K562 (cell line): ENCODE data around the gene TMPRSS11A. TPM values are rescaled to one million over a fixed set of nuclear protein-coding genes. Genes with fewer than 3 reads are reported as not detected.

Experiments used
- ATAC-seq: fragments of 200-7000 bp; cut with Tn5 transposase; 3 replicates; pipeline ENCODE4 v1.9.1; 2020; ENCODE audit warnings: moderate library complexity
- BruUV-seq: library from RNA; stranded (reverse); fragments of 400-500 nt; replicated peaks from 2 replicates; lab custom pipeline; 2021; lab: Mats Ljungman, UMichigan
- CTCF ChIA-PET: fragments of 300-600 bp; formaldehyde crosslinking; extraction: SDS; loops from one replicate; lab custom pipeline; 2021; ENCODE audit warnings: low intra/inter-chr PET ratio; lab: Yijun Ruan, JAX
- POLR2A ChIA-PET: fragments of 300-600, 350-650 bp; sonication (Branson Sonifier 250); formaldehyde crosslinking; extraction: SDS; loops from one replicate; lab custom pipeline; 2021; ENCODE audit warnings: antibody characterized with exemption, inconsistent platforms; lab: Yijun Ruan, JAX
- DNase-seq, 4 experiments: peaks; one replicate each; pipeline versions ENCODE4 v3.0.0 to v3.0.0-alpha.2; 2011 to 2018; ENCODE audit warnings: low spot score in 3 of 4, mixed read lengths in 3 of 4; ENCODE audit errors: extremely low read depth in 1 of 4
- FAIRE-seq: peaks from 2 replicates; lab custom pipeline; 2011; peaks lifted over from hg19 to GRCh38; lab: Jason Lieb, UNC
- H2AFZ ChIP-seq: 2 replicates; pipeline ENCODE4 v1.6.0; 2011; ENCODE audit warnings: low read depth, low read length, control low read depth, inconsistent platforms
- H3K27ac ChIP-seq: fragments of 200-600 bp; 3 replicates; pipeline ENCODE4 v1.8.0; 2011; ENCODE audit warnings: low read depth, mild to moderate bottlenecking, control low read depth, inconsistent platforms, low read length, moderate library complexity, mixed read lengths; ENCODE audit errors: extremely low read depth
- H3K27me3 ChIP-seq, 2 experiments: fragments of 300-600 bp in 1 of 2; 2 replicates in 1 of 2; 3 replicates in 1 of 2; pipeline versions ENCODE4 v1.6.0 to v1.8.0; 2011; ENCODE audit warnings: inconsistent platforms in 2 of 2, low read length in 2 of 2, mild to moderate bottlenecking in 1 of 2, mixed read lengths in 1 of 2, moderate library complexity in 1 of 2; ENCODE audit not compliant: control insufficient read depth in 2 of 2, insufficient read depth in 2 of 2
- H3K36me3 ChIP-seq: fragments of 300-600 bp; 3 replicates; pipeline ENCODE4 v1.8.0; 2011; ENCODE audit warnings: mild to moderate bottlenecking, low read length, inconsistent platforms; ENCODE audit not compliant: control insufficient read depth, insufficient read depth
- H3K4me1 ChIP-seq, 2 experiments: fragments of 200-600 bp in 1 of 2; replicated peaks in 1 of 2; 2 replicates in 1 of 2; 3 replicates in 1 of 2; pipeline versions ENCODE4 v1.5.1 to v1.8.0; 2011; ENCODE audit warnings: inconsistent platforms in 2 of 2, low read length in 2 of 2, mild to moderate bottlenecking in 1 of 2, mixed read lengths in 1 of 2, moderate library complexity in 1 of 2; ENCODE audit not compliant: control insufficient read depth in 2 of 2, insufficient read depth in 2 of 2
- H3K4me2 ChIP-seq: 2 replicates; pipeline ENCODE4 v1.6.1; 2011; ENCODE audit warnings: low read length, control low read depth, inconsistent platforms, mixed read lengths; ENCODE audit not compliant: insufficient read depth
- H3K4me3 ChIP-seq: fragments of 200-600 bp; sonication (generic), shearing (Covaris generic); 2 replicates; pipeline ENCODE4 v1.5.1; 2016; ENCODE audit warnings: control low read depth, inconsistent platforms
- H3K79me2 ChIP-seq: fragments of 200-600 bp; 3 replicates; pipeline ENCODE4 v1.8.0; 2011; ENCODE audit warnings: low read length, inconsistent platforms; ENCODE audit not compliant: control insufficient read depth, insufficient read depth
- H3K9ac ChIP-seq, 2 experiments: 2 replicates each; pipeline versions ENCODE4 v1.6.0 to v1.6.1; 2011; ENCODE audit warnings: low read depth in 2 of 2, low read length in 2 of 2, control low read depth in 1 of 2, inconsistent platforms in 1 of 2, mild to moderate bottlenecking in 1 of 2, mixed read lengths in 1 of 2; ENCODE audit not compliant: insufficient read depth in 1 of 2
- H3K9me1 ChIP-seq: one replicate; pipeline ENCODE4 v1.6.0; 2011; ENCODE audit warnings: inconsistent platforms, mild to moderate bottlenecking, low read length, moderate library complexity; ENCODE audit not compliant: control insufficient read depth, insufficient read depth
- H3K9me3 ChIP-seq: replicated peaks from 2 replicates; pipeline ENCODE4 v1.5.1; 2011; ENCODE audit warnings: low read depth, low read length, inconsistent platforms; ENCODE audit not compliant: control insufficient read depth, insufficient read depth
- H4K20me1 ChIP-seq: replicated peaks from 2 replicates; pipeline ENCODE4 v1.6.1; 2011; ENCODE audit warnings: low read length, inconsistent platforms, mixed read lengths; ENCODE audit not compliant: control insufficient read depth, insufficient read depth
- ARHGAP35 ChIP-seq: fragments of 450-650 bp; IDR thresholded peaks from 2 replicates; pipeline ENCODE4 v1.6.1; 2018; ENCODE audit not compliant: partially characterized antibody
- CBX2 ChIP-seq: fragments of 200-600 bp; sonication (generic); IDR thresholded peaks from one replicate; pipeline ENCODE4 v1.6.1; 2012; ENCODE audit warnings: mild to moderate bottlenecking, low read length, inconsistent platforms; ENCODE audit not compliant: insufficient read depth, poor library complexity, severe bottlenecking
- FOXM1 ChIP-seq, 2 experiments: fragments of 450-650 bp in 1 of 2; sonication (generic) in 1 of 2; formaldehyde crosslinking in 1 of 2; IDR thresholded peaks; 2 replicates each; pipeline versions ENCODE4 v1.6.1 to v1.9.0; 2017 to 2022; ENCODE audit warnings: low read depth in 2 of 2, mild to moderate bottlenecking in 2 of 2, missing genetic modification reagents in 1 of 2, moderate library complexity in 1 of 2
- KLF1 ChIP-seq: fragments of 450-650 bp; IDR thresholded peaks from 2 replicates; pipeline ENCODE4 v1.6.1; 2016; ENCODE audit warnings: missing genetic modification characterization, missing compliant biosample characterization
- MCM3 ChIP-seq: fragments of 450-650 bp; IDR thresholded peaks from 2 replicates; pipeline ENCODE4 v1.6.1; 2016
- MXI1 ChIP-seq: IDR thresholded peaks from 2 replicates; pipeline ENCODE4 v1.6.1; 2011; ENCODE audit warnings: low read depth, mild to moderate bottlenecking, improper control_type of control experiment, low read length
- NCOA2 ChIP-seq, 2 experiments: fragments of 450-650 bp; IDR thresholded peaks; 2 replicates each; pipeline ENCODE4 v1.6.1; 2018; ENCODE audit warnings: mild to moderate bottlenecking in 2 of 2, moderate library complexity in 1 of 2; ENCODE audit not compliant: partially characterized antibody in 2 of 2
- PRMT5 ChIP-seq: sonication (generic); formaldehyde crosslinking; IDR thresholded peaks from 2 replicates; pipeline ENCODE4 v1.5.0; 2020; ENCODE audit warnings: missing genetic modification reagents
- SMAD2 ChIP-seq: fragments of 150-350 bp; IDR thresholded peaks from 2 replicates; pipeline ENCODE4 v1.6.1; 2014; ENCODE audit warnings: low read depth, mild to moderate bottlenecking, low read length
- SREBF2 ChIP-seq: sonication (generic); formaldehyde crosslinking; IDR thresholded peaks from 2 replicates; pipeline ENCODE4 v1.4.0; 2020; ENCODE audit warnings: mild to moderate bottlenecking, missing genetic modification reagents
- WGBS: fragments of 100-300 bp; shearing (Covaris generic); methylation state at CpG from one replicate; pipeline ENCODE4 v1.1.6; 2016; ENCODE audit warnings: low coverage, mixed read lengths; ENCODE audit not compliant: insufficient coverage; ENCODE audit errors: missing lambda C conversion rate; 5-methylcytosine and 5-hydroxymethylcytosine counted together
- in situ Hi-C: fragments of 300-500 bp; cut with MboI; formaldehyde crosslinking; loops from 4 replicates; pipeline ENCODE4 v1.15.0; 2018; ENCODE audit warnings: inconsistent platforms, mixed read lengths
- intact Hi-C: fragments of 100-400 bp; cut with micrococcal nuclease; formaldehyde crosslinking; loops from 2 replicates; pipeline ENCODE4 v1.14.2; 2022
- polyA plus RNA-seq, 8 experiments: library from polyadenylated mRNA; depleted of rRNA in 4 of 8; stranded (reverse) in 5 of 8; unstranded in 3 of 8; fragments of >200 nt; fragmentation: Nextera tagmentation in 2 of 8; fragmentation: Illumina TruSeq in 1 of 8; extraction: Ambion mirVana in 2 of 8; extraction: Trizol in 1 of 8; gene quantifications; 2 replicates each; pipeline versions ENCODE4 v1.2.1 to v1.2.3, GENCODE V29; 2011 to 2014; ENCODE audit warnings: inconsistent platforms in 1 of 8, missing spikeins in 1 of 8
- total RNA-seq, 7 experiments: library from RNA; depleted of rRNA in 6 of 7; stranded (reverse); fragments of >200 nt in 6 of 7; fragmentation: Illumina TruSeq in 2 of 7; extraction: Trizol in 2 of 7; gene quantifications; 2 replicates each; pipeline versions ENCODE4 v1.2.1 to v1.2.3, GENCODE V29; 2011 to 2021; ENCODE audit warnings: low replicate concordance in 1 of 7
- TF ChIP-seq, protein P1 (sequence below): sonication (generic); formaldehyde crosslinking; IDR thresholded peaks from 2 replicates; pipeline ENCODE4 v1.8.0; 2022; ENCODE audit warnings: missing genetic modification reagents, mild to moderate bottlenecking, borderline replicate concordance
- TF ChIP-seq, protein P2 (sequence below): sonication (generic); formaldehyde crosslinking; IDR thresholded peaks from 2 replicates; pipeline ENCODE4 v1.8.0; 2022; ENCODE audit warnings: mild to moderate bottlenecking, missing genetic modification reagents, borderline replicate concordance

TMPRSS11A gene
- total and polyA plus RNA-seq, 9 of the 15 experiments (the other 6 are each of a cell fraction or from before 2014, with no cell fraction given): not detected

GRCh38 chr4:67885762-67886161 is 77.5 kb downstream of the TMPRSS11A start:
- Histone ChIP-seq H3K9me1 (no peaks in the 10 kb centered on the region), H4K20me1 (no peaks in the 10 kb centered on the region), H3K36me3 (no peaks in the 10 kb centered on the region), H3K9ac (no peak overlapping the region), H3K27me3 (no peaks in the 10 kb centered on the region), H3K4me2 (no peak overlapping the region), H3K4me3 (no peak overlapping the region), H3K79me2 (no peaks in the 10 kb centered on the region), H3K4me1 (no peaks in the 10 kb centered on the region), H3K9me3 (no peaks in the 10 kb centered on the region), H2AFZ (no peak overlapping the region), H3K27ac (no peak overlapping the region)
- BruUV-seq: no TSS peak
- intact Hi-C loops (no loop called here), in situ Hi-C loops (no loop called here)
- ChIA-PET POLR2A (no interaction called here), CTCF (no interaction called here)
- no peak for TF ChIP-seq ARHGAP35
- DNase-seq (no peak), ATAC-seq (no peak), FAIRE-seq (no peak)
- WGBS: under 1% methylated on average over 6 of the region's 6 CpGs

- BruUV-seq: no TSS peak
- intact Hi-C loops: no loop called here
- no peak overlapping the region for H2AFZ ChIP-seq
These were observed 78.6 kb downstream of the TMPRSS11A start for GRCh38 chr4:67884701-67885100.

More at GRCh38 chr4:67884701-67885100, 78.6 kb downstream of the TMPRSS11A start:
- CTCF ChIA-PET: no interaction called here
- no peak overlapping the region for H3K9ac ChIP-seq
- no peaks in the 10 kb centered on the region for H3K36me3 ChIP-seq
- H4K20me1 ChIP-seq: no peaks in the 10 kb centered on the region
- no peaks in the 10 kb centered on the region for H3K79me2 ChIP-seq
- no peak overlapping the region for H3K4me2 ChIP-seq
- H3K4me1 ChIP-seq: no peaks in the 10 kb centered on the region
- no peaks in the 10 kb centered on the region for H3K9me1 ChIP-seq
- H3K4me3 ChIP-seq: no peak overlapping the region
- DNase-seq (no peak), ATAC-seq (no peak), FAIRE-seq (no peak)
- no peak overlapping the region for H3K27ac ChIP-seq
- H3K27me3 ChIP-seq: no peaks in the 10 kb centered on the region
- H3K9me3 ChIP-seq: no peaks in the 10 kb centered on the region
- POLR2A ChIA-PET: no interaction called here
- in situ Hi-C loops: no loop called here
- TF ChIP-seq FOXM1 (IDR thresholded peaks at IDR 0.05; ENCODE audit: low read depth) (no peak), FOXM1 (CRISPR knock-in tag; IDR thresholded peaks at IDR 0.05; ENCODE audit: low read depth) (no peak), SMAD2 (no peak), KLF1 (no peak), SREBF2 (CRISPR knock-in tag) (no peak), MXI1 (no peak), NCOA2 (IDR thresholded peaks at IDR 0.05; ENCODE audit: partially characterized antibody in 2 of 2) (no peak), CBX2 (no peak), PRMT5 (CRISPR knock-in tag) (no peak), MCM3 (no peak)
- TF ChIP-seq, protein P1, sequence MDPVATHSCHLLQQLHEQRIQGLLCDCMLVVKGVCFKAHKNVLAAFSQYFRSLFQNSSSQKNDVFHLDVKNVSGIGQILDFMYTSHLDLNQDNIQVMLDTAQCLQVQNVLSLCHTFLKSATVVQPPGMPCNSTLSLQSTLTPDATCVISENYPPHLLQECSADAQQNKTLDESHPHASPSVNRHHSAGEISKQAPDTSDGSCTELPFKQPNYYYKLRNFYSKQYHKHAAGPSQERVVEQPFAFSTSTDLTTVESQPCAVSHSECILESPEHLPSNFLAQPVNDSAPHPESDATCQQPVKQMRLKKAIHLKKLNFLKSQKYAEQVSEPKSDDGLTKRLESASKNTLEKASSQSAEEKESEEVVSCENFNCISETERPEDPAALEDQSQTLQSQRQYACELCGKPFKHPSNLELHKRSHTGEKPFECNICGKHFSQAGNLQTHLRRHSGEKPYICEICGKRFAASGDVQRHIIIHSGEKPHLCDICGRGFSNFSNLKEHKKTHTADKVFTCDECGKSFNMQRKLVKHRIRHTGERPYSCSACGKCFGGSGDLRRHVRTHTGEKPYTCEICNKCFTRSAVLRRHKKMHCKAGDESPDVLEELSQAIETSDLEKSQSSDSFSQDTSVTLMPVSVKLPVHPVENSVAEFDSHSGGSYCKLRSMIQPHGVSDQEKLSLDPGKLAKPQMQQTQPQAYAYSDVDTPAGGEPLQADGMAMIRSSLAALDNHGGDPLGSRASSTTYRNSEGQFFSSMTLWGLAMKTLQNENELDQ (CRISPR knock-in tag): no peak
- TF ChIP-seq, protein P2, sequence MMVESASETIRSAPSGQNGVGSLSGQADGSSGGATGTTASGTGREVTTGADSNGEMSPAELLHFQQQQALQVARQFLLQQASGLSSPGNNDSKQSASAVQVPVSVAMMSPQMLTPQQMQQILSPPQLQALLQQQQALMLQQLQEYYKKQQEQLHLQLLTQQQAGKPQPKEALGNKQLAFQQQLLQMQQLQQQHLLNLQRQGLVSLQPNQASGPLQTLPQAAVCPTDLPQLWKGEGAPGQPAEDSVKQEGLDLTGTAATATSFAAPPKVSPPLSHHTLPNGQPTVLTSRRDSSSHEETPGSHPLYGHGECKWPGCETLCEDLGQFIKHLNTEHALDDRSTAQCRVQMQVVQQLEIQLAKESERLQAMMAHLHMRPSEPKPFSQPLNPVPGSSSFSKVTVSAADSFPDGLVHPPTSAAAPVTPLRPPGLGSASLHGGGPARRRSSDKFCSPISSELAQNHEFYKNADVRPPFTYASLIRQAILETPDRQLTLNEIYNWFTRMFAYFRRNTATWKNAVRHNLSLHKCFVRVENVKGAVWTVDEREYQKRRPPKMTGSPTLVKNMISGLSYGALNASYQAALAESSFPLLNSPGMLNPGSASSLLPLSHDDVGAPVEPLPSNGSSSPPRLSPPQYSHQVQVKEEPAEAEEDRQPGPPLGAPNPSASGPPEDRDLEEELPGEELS (CRISPR knock-in tag): no peak
